Progenitor cell of endocrine pancreas (in vitro differentiated cells): ENCODE results near the gene FOXE3. TPM values are rescaled to one million over a fixed set of nuclear protein-coding genes. Genes with fewer than 3 reads are reported as not detected.

ENCODE experiments used
- DNase-seq: peaks from one replicate; pipeline ENCODE4 v3.0.0; 2021; ENCODE audit warnings: low spot score; ENCODE audit not compliant: unreplicated experiment
- H3K27ac Mint-ChIP-seq: 2 replicates; pipeline ENCODE4 v1.8.0; 2021; ENCODE audit warnings: mild to moderate bottlenecking, moderate library complexity, mixed read lengths
- H3K27me3 Mint-ChIP-seq: 2 replicates; pipeline ENCODE4 v1.8.0; 2021; ENCODE audit warnings: mixed read lengths
- H3K36me3 Mint-ChIP-seq: 2 replicates; pipeline ENCODE4 v1.8.0; 2022; ENCODE audit warnings: mixed read lengths; ENCODE audit not compliant: insufficient read depth
- H3K4me1 Mint-ChIP-seq: 2 replicates; pipeline ENCODE4 v1.8.0; 2021; ENCODE audit warnings: low read depth, mixed read lengths
- H3K4me3 Mint-ChIP-seq: 2 replicates; pipeline ENCODE4 v1.8.0; 2021; ENCODE audit warnings: low read depth, mild to moderate bottlenecking, moderate library complexity, mixed read lengths
- H3K9me3 Mint-ChIP-seq: 2 replicates; pipeline ENCODE4 v1.8.0; 2021; ENCODE audit warnings: low read depth, mixed read lengths
- CTCF ChIP-seq: fragments of 200-600 bp; sonication (generic); IDR thresholded peaks from one replicate; pipeline ENCODE4 v1.5.0; 2021; ENCODE audit warnings: antibody characterized with exemption, mild to moderate bottlenecking; ENCODE audit not compliant: unreplicated experiment
- total RNA-seq: library from RNA; stranded (reverse); gene quantifications from 2 replicates; pipeline ENCODE4 v1.2.1, GENCODE V29; 2021

Gene FOXE3
- total RNA-seq, 1 donor from 2014 or later = not detected

GRCh38 chr1:47395433-47395832 is 20.7 kb upstream of the FOXE3 start:
- no peaks in the 10 kb centered on the region for H3K36me3 Mint-ChIP-seq
- H3K4me3 Mint-ChIP-seq = no peak overlapping the region
- TF ChIP-seq CTCF = no peak
- no peak for DNase-seq
- H3K27ac Mint-ChIP-seq = no peak overlapping the region
- H3K9me3 Mint-ChIP-seq = no peaks in the 10 kb centered on the region
- peaks cover 8% of the 10 kb centered on the region for H3K4me1 Mint-ChIP-seq
- peaks cover 40% of the 10 kb centered on the region for H3K27me3 Mint-ChIP-seq

DNA sequence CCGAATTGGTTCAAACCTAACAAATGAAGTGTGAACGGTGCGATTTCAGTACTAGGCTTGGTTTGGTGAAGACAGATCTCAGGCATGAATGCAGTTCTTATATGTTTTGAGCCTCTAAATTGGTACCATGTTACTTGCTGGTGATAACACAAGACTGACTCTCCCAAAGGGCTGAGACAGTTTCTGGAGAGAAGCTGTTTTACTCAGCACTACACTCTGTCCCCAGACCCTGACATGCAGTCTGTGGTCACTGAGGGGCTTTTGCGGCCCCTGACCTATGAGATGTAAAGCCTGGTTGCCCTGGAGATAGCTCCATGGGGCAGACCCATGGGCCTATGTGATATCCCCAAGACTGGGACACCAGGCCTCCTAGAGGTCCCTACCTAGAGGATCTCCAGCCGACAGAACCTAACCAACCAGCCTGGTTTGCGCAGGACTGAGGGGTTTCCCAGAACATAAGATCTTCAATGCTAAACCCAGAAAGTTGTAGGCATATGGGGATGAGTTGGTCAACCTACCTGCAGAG is 19.4 kb upstream of the FOXE3 start:
- Mint-ChIP-seq H3K27ac (no peak overlapping the region), H3K36me3 (no peaks in the 10 kb centered on the region), H3K4me3 (no peak overlapping the region), H3K4me1 (no peaks in the 10 kb centered on the region), H3K9me3 (no peaks in the 10 kb centered on the region), H3K27me3 (peaks cover 53% of the 10 kb centered on the region)
- DNase-seq = no peak
- no peak for TF ChIP-seq CTCF

- Mint-ChIP-seq H3K27me3 (peaks cover 55% of the 10 kb centered on the region), H3K36me3 (no peaks in the 10 kb centered on the region), H3K4me3 (no peak overlapping the region), H3K4me1 (peaks cover 4% of the 10 kb centered on the region), H3K27ac (no peak overlapping the region), H3K9me3 (no peaks in the 10 kb centered on the region)
- no peak for TF ChIP-seq CTCF
- DNase-seq = no peak
These were observed 16.8 kb upstream of the FOXE3 start for GRCh38 chr1:47399138-47399845.

DNA sequence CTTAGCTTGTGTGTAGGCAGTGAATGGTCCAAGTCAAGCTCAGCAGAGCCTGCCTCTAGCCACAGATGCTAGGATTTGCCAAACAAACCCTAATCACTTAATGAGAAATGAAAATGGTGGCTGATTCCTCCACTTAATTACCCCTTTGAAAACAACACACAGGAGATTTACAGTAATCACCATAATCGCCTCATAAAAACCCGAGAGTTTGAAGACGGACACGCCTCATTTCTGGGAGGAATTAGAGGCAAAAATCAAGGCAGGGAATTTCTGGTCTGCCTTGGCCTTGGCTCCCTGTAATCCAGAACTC is 16.3 kb upstream of the FOXE3 start:
- TF ChIP-seq CTCF = no peak
- peaks cover 52% of the 10 kb centered on the region for H3K27me3 Mint-ChIP-seq

GRCh38 chr1:47401761-47402160 is 14.3 kb upstream of the FOXE3 start:
- no peaks in the 10 kb centered on the region for H3K9me3 Mint-ChIP-seq
- DNase-seq = no peak
- H3K27ac Mint-ChIP-seq = no peak overlapping the region

More for the DNA sequence above, 16.3 kb upstream of the FOXE3 start:
- H3K4me3 Mint-ChIP-seq = no peak overlapping the region
- no peak overlapping the region for H3K27ac Mint-ChIP-seq
- H3K4me1 Mint-ChIP-seq = peaks cover 4% of the 10 kb centered on the region
- H3K9me3 Mint-ChIP-seq = no peaks in the 10 kb centered on the region
- DNase-seq = no peak
- no peaks in the 10 kb centered on the region for H3K36me3 Mint-ChIP-seq

More at GRCh38 chr1:47401761-47402160, 14.3 kb upstream of the FOXE3 start:
- no peak for TF ChIP-seq CTCF
- Mint-ChIP-seq H3K4me1 (peaks cover 4% of the 10 kb centered on the region), H3K27me3 (peaks cover 54% of the 10 kb centered on the region), H3K36me3 (no peaks in the 10 kb centered on the region), H3K4me3 (no peak overlapping the region)
